Omental fat pad (tissue), 4 donors: ENCODE results near the gene MAGEA11. TPM values are rescaled to one million over a fixed set of nuclear protein-coding genes. Genes with fewer than 3 reads are reported as not detected.
"Not testable (repeated sequence)": the region's sequence is repeated elsewhere in the genome, so short reads cannot be mapped to it uniquely, and the experiment has no call there.

Experiments used
- ATAC-seq: fragments of 150-250 bp; one replicate; pipeline ENCODE4 v1.9.1; 2016; ENCODE audit warnings: mild to moderate bottlenecking, moderate library complexity; ENCODE audit not compliant: low FRiP score
- DNase-seq: peaks from one replicate; pipeline ENCODE4 v3.0.0-alpha.2; 2019; ENCODE audit warnings: low spot score
- small RNA-seq: library from RNA; depleted of rRNA; stranded (forward); fragments of <200 nt; gene quantifications from one replicate; pipeline ENCODE3, GENCODE V24; 2016
- total RNA-seq, 4 donors: library from RNA; depleted of rRNA; stranded (reverse); fragments of >200 nt; gene quantifications; one replicate each; pipeline ENCODE4 v1.1.0, GENCODE V29; 2016
- TF ChIP-seq, protein P1 (sequence below), 3 donors: fragments of 450-650 bp; IDR thresholded peaks; one replicate each; pipeline ENCODE4 v1.5.1; 2016 to 2017; ENCODE audit warnings: antibody characterized with exemption in 3 of 3, mild to moderate bottlenecking in 3 of 3, moderate library complexity in 2 of 3

MAGEA11 gene
- total RNA-seq, 4 donors from 2014 or later, result not detected

GRCh38 chrX:149760965-149761364 lies 49.1 kb downstream of the MAGEA11 start:
- no peak for ATAC-seq
- no peak for DNase-seq
- TF ChIP-seq, protein P1, sequence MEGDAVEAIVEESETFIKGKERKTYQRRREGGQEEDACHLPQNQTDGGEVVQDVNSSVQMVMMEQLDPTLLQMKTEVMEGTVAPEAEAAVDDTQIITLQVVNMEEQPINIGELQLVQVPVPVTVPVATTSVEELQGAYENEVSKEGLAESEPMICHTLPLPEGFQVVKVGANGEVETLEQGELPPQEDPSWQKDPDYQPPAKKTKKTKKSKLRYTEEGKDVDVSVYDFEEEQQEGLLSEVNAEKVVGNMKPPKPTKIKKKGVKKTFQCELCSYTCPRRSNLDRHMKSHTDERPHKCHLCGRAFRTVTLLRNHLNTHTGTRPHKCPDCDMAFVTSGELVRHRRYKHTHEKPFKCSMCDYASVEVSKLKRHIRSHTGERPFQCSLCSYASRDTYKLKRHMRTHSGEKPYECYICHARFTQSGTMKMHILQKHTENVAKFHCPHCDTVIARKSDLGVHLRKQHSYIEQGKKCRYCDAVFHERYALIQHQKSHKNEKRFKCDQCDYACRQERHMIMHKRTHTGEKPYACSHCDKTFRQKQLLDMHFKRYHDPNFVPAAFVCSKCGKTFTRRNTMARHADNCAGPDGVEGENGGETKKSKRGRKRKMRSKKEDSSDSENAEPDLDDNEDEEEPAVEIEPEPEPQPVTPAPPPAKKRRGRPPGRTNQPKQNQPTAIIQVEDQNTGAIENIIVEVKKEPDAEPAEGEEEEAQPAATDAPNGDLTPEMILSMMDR (IDR thresholded peaks at IDR 0.05), result no peak

GRCh38 chrX:149761858-149762674 lies 50.2 kb downstream of the MAGEA11 start:
- DNase-seq, ATAC-seq: not testable (repeated sequence)

- TF ChIP-seq, protein P1 (IDR thresholded peaks at IDR 0.05), result no peak
- ATAC-seq, result no peak
- no peak for DNase-seq
Observed at GRCh38 chrX:149762696-149763614, 51.1 kb downstream of the MAGEA11 start.

Small RNA genes lying within 50 kb of the gene (small RNA-seq; reads per million reads assigned to genes)
- gene AC244098.1 (not detected), gene AC244098.2 (not detected), gene AC244098.3 (not detected)

Other genes with a start within 250 kb of the MAGEA11 start
- 10 to 100 TPM; 39.0 to 67.5 (median 56.1) TPM for gene IDS, start 206.8 kb upstream of the MAGEA11 start, total RNA-seq
- 10 to 100 TPM in 2 of 4 donors, 1 to 10 TPM in 2; 9.0 to 30.2 (median 10.3) TPM for gene EOLA1, start 171.0 kb upstream of the MAGEA11 start, total RNA-seq
- not detected for gene HSFX3, start 162.1 kb upstream of the MAGEA11 start, total RNA-seq
- not detected for gene MAGEA9B, start 124.6 kb upstream of the MAGEA11 start, total RNA-seq
- under 1 TPM in 1 of 4 donors, not detected in 3; 0.63 TPM for gene HSFX2, start 116.7 kb upstream of the MAGEA11 start, total RNA-seq
- gene TMEM185A, start 80.3 kb upstream of the MAGEA11 start, total RNA-seq, result 10 to 100 TPM; 10.3 to 21.0 (median 16.3) TPM
- 1 to 10 TPM in 1 of 4 donors, under 1 TPM in 2, not detected in 1; 0.24 to 1.4 (median 0.56) TPM for gene HSFX1, start 62.0 kb downstream of the MAGEA11 start, total RNA-seq
- gene MAGEA9, start 69.9 kb downstream of the MAGEA11 start, total RNA-seq, result not detected
- not detected for gene MAGEA8, start 169.1 kb downstream of the MAGEA11 start, total RNA-seq
- not detected for gene HSFX4, start 217.5 kb downstream of the MAGEA11 start, total RNA-seq
- gene EOLA2, start 226.4 kb downstream of the MAGEA11 start, total RNA-seq, result 10 to 100 TPM; 16.2 to 42.7 (median 24.0) TPM